KMS-11 (cell line): ENCODE results near the gene YDJC.

ENCODE experiments used
- H2AFZ ChIP-seq: fragments of 200-600 bp; sonication (generic); 2 replicates; pipeline ENCODE4 v1.6.1; 2016; ENCODE audit warnings: antibody characterized with exemption, mixed run types, low read depth
- H3K27ac ChIP-seq: fragments of 200-600 bp; sonication (generic); 2 replicates; pipeline ENCODE4 v1.6.1; 2016; ENCODE audit warnings: mild to moderate bottlenecking, mixed run types
- H3K27me3 ChIP-seq: fragments of 200-600 bp; sonication (generic); 2 replicates; pipeline ENCODE4 v1.6.1; 2017; ENCODE audit warnings: mild to moderate bottlenecking, low read depth, mixed run types, moderate library complexity; ENCODE audit not compliant: insufficient read depth
- H3K36me3 ChIP-seq: fragments of 200-600 bp; sonication (generic); 2 replicates; pipeline ENCODE4 v1.6.1; 2017; ENCODE audit warnings: mild to moderate bottlenecking, mixed run types; ENCODE audit not compliant: insufficient read depth
- H3K4me1 ChIP-seq: fragments of 200-600 bp; sonication (generic); 2 replicates; pipeline ENCODE4 v1.6.1; 2016; ENCODE audit warnings: mild to moderate bottlenecking, low read depth, mixed run types; ENCODE audit not compliant: poor library complexity, severe bottlenecking
- H3K4me2 ChIP-seq: fragments of 200-600 bp; sonication (generic); 2 replicates; pipeline ENCODE4 v1.7.0; 2016; ENCODE audit warnings: mild to moderate bottlenecking, mixed run types
- H3K4me3 ChIP-seq: fragments of 200-600 bp; sonication (generic); IDR thresholded peaks from 2 replicates; pipeline ENCODE4 v1.6.1; 2017; ENCODE audit warnings: low read depth, low read length, mixed read lengths; ENCODE audit not compliant: insufficient read depth
- H3K79me2 ChIP-seq: fragments of 200-600 bp; sonication (generic); 2 replicates; pipeline ENCODE4 v1.6.1; 2016; ENCODE audit warnings: low read depth, mixed run types; ENCODE audit not compliant: insufficient read depth
- H3K9ac ChIP-seq: fragments of 200-600 bp; sonication (generic); 2 replicates; pipeline ENCODE4 v1.6.1; 2016; ENCODE audit warnings: mild to moderate bottlenecking, mixed run types
- H4K20me1 ChIP-seq: fragments of 200-600 bp; sonication (generic); 2 replicates; pipeline ENCODE4 v1.6.1; 2016; ENCODE audit warnings: mild to moderate bottlenecking, mixed run types; ENCODE audit not compliant: insufficient read depth
- CTCF ChIP-seq: fragments of 200-600 bp; sonication (generic); conservative IDR thresholded peaks from 2 replicates; pipeline ENCODE4 v1.6.1; 2017; ENCODE audit warnings: low read depth, mild to moderate bottlenecking, antibody characterized with exemption, low read length, moderate library complexity, mixed read lengths

Gene YDJC

GRCh38 chr22:21593406-21594232 is 36.2 kb downstream of the YDJC start:
- Histone ChIP-seq H2AFZ (no peak overlapping the region), H4K20me1 (peaks cover 31% of the 10 kb centered on the region; the same call in 1 of the 2 replicates), H3K79me2 (peaks cover 95% of the 10 kb centered on the region), H3K27me3 (no peaks in the 10 kb centered on the region), H3K27ac (no peak overlapping the region), H3K36me3 (peaks cover 20% of the 10 kb centered on the region; the same call in 1 of the 2 replicates), H3K4me1 (peaks cover 22% of the 10 kb centered on the region), H3K4me2 (no peak overlapping the region), H3K9ac (no peak overlapping the region), H3K4me3 (no peak overlapping the region)
- TF ChIP-seq CTCF, result 0 out of 2 replicates have a peak, but pooled peaks have one; percentile 28

- Histone ChIP-seq H3K4me2 (no peak overlapping the region), H3K27me3 (no peaks in the 10 kb centered on the region), H3K79me2 (peaks cover 94% of the 10 kb centered on the region), H3K4me1 (peaks cover 34% of the 10 kb centered on the region), H4K20me1 (peaks cover 39% of the 10 kb centered on the region; the same call in 1 of the 2 replicates), H3K36me3 (peaks cover 20% of the 10 kb centered on the region; the same call in 1 of the 2 replicates), H3K27ac (no peak overlapping the region), H3K4me3 (no peak overlapping the region), H3K9ac (no peak overlapping the region), H2AFZ (no peak overlapping the region)
- TF ChIP-seq CTCF, result no peak
Measured at GRCh38 chr22:21592422-21592821, 37.4 kb downstream of the YDJC start.

- Histone ChIP-seq H3K36me3 (peaks cover 17% of the 10 kb centered on the region; the same call in 1 of the 2 replicates), H3K27ac (no peak overlapping the region), H4K20me1 (peaks cover 46% of the 10 kb centered on the region; the same call in 1 of the 2 replicates), H3K79me2 (peaks cover 94% of the 10 kb centered on the region), H3K9ac (no peak overlapping the region), H3K4me1 (peaks cover 41% of the 10 kb centered on the region), H3K4me3 (no peak overlapping the region), H3K4me2 (no peak overlapping the region), H3K27me3 (no peaks in the 10 kb centered on the region), H2AFZ (no peak overlapping the region)
- TF ChIP-seq CTCF, result no peak
Measured at GRCh38 chr22:21591695-21592094, 38.1 kb downstream of the YDJC start.

GRCh38 chr22:21590809-21591641 is 38.8 kb downstream of the YDJC start:
- no peak overlapping the region for H3K4me3 ChIP-seq
- no peak overlapping the region for H3K4me2 ChIP-seq
- H4K20me1 ChIP-seq, result peaks cover 46% of the 10 kb centered on the region; the same call in 1 of the 2 replicates
- no peak for TF ChIP-seq CTCF
- H3K27me3 ChIP-seq, result no peaks in the 10 kb centered on the region
- H2AFZ ChIP-seq, result no peak overlapping the region
- no peak overlapping the region for H3K9ac ChIP-seq
- peaks cover 94% of the 10 kb centered on the region for H3K79me2 ChIP-seq
- peaks cover 48% of the 10 kb centered on the region for H3K4me1 ChIP-seq
- no peak overlapping the region for H3K27ac ChIP-seq
- H3K36me3 ChIP-seq, result peaks cover 14% of the 10 kb centered on the region; the same call in 1 of the 2 replicates
